ENCODE results near the gene TMEM31.

The TMEM31 gene

DNA sequence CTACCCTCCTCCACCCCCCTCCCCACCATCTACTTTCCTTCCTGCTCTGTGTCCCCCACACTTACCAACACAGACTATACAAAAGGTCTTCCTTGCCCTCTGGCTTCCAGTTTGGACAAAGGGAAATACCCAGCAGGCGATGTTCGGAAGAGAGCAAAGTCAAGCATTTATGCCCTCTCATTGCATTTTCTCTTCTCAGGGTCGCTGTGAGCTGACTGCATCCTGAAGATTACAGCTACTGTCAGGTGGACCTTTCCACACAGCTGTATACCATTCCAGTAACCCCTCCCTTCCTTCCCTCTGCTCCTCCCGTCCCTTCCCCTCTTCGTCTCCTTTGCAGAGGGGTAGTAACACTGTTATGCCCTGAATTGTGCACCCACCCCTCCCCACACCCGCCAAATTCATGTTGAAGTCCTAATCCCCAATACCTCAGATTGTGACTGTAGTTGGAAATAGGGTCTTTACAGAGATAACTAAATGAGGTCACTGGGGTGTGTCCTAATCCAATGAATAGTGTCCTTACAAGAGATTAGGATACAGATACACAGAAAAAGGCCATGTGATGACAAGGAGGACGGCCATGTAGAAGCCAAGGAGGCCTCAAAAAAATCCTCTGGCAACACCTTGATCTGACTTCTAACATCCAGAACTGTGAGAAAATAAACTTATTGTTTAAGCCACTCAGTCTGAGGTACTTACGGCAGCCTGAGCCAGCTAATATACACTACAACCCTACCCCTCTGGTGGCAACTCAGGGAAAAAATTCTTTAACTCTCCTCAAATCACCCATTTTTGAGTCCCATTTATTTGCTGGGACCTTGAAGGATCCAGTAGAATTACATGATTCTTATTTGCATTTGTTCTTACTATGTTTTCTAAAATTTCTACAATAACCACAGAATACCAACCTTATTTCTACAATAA, 35.9 kb upstream of the TMEM31 start:
- no peak overlapping the region for H2BK12ac ChIP-seq (ENCODE audit: low read length in 2 of 2)
- no peaks in the 10 kb centered on the region for H3K9me3 ChIP-seq (ENCODE audit: control insufficient read depth, low read length)
- H3K23ac ChIP-seq (ENCODE audit: low read length in 2 of 2): no peak overlapping the region
- H4K91ac ChIP-seq (ENCODE audit: low read length): no peak overlapping the region
- H3K18ac ChIP-seq (ENCODE audit: low read depth in 1 of 2, low read length in 2 of 2): no peak overlapping the region
- DNase-seq: no peak
- no peak overlapping the region for H3K4ac ChIP-seq (ENCODE audit: low read depth in 1 of 2, low read length in 2 of 2)
- H2BK5ac ChIP-seq (ENCODE audit: low read depth, low read length, poor library complexity, severe bottlenecking): no peak overlapping the region
- H3K4me2 ChIP-seq (ENCODE audit: low read length, poor library complexity, severe bottlenecking): no peak overlapping the region
- H2AK5ac ChIP-seq (ENCODE audit: low read length, severe bottlenecking): no peak overlapping the region
- peaks cover 8 to 47% of the 10 kb centered on the region in 2 experiments for H3K36me3 ChIP-seq (ENCODE audit: control insufficient read depth in 1 of 2, insufficient read depth in 2 of 2, low read depth in 1 of 2, low read length in 2 of 2)
- 78% methylated on average over 5 of the region's 8 CpGs for WGBS
- H3K4me3 ChIP-seq (ENCODE audit: insufficient read depth in 1 of 2, low read depth in 1 of 2, low read length in 2 of 2): no peak overlapping the region
- H3K79me1 ChIP-seq (replicated peaks; ENCODE audit: low read length, poor library complexity, severe bottlenecking): no peaks in the 10 kb centered on the region
- no peak overlapping the region for H3K9ac ChIP-seq (ENCODE audit: low read length)
- H3K14ac ChIP-seq (ENCODE audit: low read length in 2 of 2): no peak overlapping the region
- H3K4me1 ChIP-seq (ENCODE audit: control insufficient read depth, insufficient read depth, low read depth, low read length): no peaks in the 10 kb centered on the region
- H4K8ac ChIP-seq (ENCODE audit: low read length): no peak overlapping the region
- no peak overlapping the region for H3K27ac ChIP-seq (ENCODE audit: low read length, poor library complexity, severe bottlenecking)
- H2BK15ac ChIP-seq (ENCODE audit: low read depth, poor library complexity, severe bottlenecking): no peak overlapping the region
- H3K27me3 ChIP-seq (ENCODE audit: control insufficient read depth in 1 of 2, insufficient read depth in 1 of 2, low read length in 2 of 2): peaks cover 0 to 18% of the 10 kb centered on the region in 2 experiments
- H2AFZ ChIP-seq (ENCODE audit: low read depth, low read length): no peak overlapping the region
- H2BK120ac ChIP-seq (ENCODE audit: low read depth, low read length): no peak overlapping the region

- Histone ChIP-seq H3K27me3 (ENCODE audit: control insufficient read depth in 1 of 2, insufficient read depth in 1 of 2, low read length in 2 of 2) (peaks cover 0 to 22% of the 10 kb centered on the region in 2 experiments), H2AK5ac (ENCODE audit: low read length, severe bottlenecking) (no peak overlapping the region), H3K36me3 (ENCODE audit: control insufficient read depth in 1 of 2, insufficient read depth in 2 of 2, low read depth in 1 of 2, low read length in 2 of 2) (peaks cover 10 to 77% of the 10 kb centered on the region in 2 experiments), H3K4me3 (ENCODE audit: insufficient read depth in 1 of 2, low read depth in 1 of 2, low read length in 2 of 2) (no peak overlapping the region), H3K4me1 (ENCODE audit: control insufficient read depth, insufficient read depth, low read depth, low read length) (no peaks in the 10 kb centered on the region), H2BK120ac (ENCODE audit: low read depth, low read length) (no peak overlapping the region), H4K8ac (ENCODE audit: low read length) (no peak overlapping the region), H3K4ac (ENCODE audit: low read depth in 1 of 2, low read length in 2 of 2) (no peak overlapping the region), H3K79me1 (replicated peaks; ENCODE audit: low read length, poor library complexity, severe bottlenecking) (no peaks in the 10 kb centered on the region), H3K23ac (ENCODE audit: low read length in 2 of 2) (no peak overlapping the region), H3K9ac (ENCODE audit: low read length) (peak overlapping the region; percentile 19), H2AFZ (ENCODE audit: low read depth, low read length) (no peak overlapping the region), H3K9me3 (ENCODE audit: control insufficient read depth, low read length) (no peaks in the 10 kb centered on the region), H4K91ac (ENCODE audit: low read length) (no peak overlapping the region), H2BK5ac (ENCODE audit: low read depth, low read length, poor library complexity, severe bottlenecking) (no peak overlapping the region), H3K14ac (ENCODE audit: low read length in 2 of 2) (no peak overlapping the region), H3K27ac (ENCODE audit: low read length, poor library complexity, severe bottlenecking) (peak overlapping the region; percentile 62), H2BK15ac (ENCODE audit: low read depth, poor library complexity, severe bottlenecking) (no peak overlapping the region), H3K18ac (ENCODE audit: low read depth in 1 of 2, low read length in 2 of 2) (no peak overlapping the region), H2BK12ac (ENCODE audit: low read length in 2 of 2) (no peak overlapping the region), H3K4me2 (ENCODE audit: low read length, poor library complexity, severe bottlenecking) (no peak overlapping the region)
- 71% methylated on average over 2 of the region's 5 CpGs for WGBS
- peak; percentile 53 for DNase-seq
Observed at GRCh38 chrX:103678199-103678993, 32.3 kb upstream of the TMEM31 start.

DNA sequence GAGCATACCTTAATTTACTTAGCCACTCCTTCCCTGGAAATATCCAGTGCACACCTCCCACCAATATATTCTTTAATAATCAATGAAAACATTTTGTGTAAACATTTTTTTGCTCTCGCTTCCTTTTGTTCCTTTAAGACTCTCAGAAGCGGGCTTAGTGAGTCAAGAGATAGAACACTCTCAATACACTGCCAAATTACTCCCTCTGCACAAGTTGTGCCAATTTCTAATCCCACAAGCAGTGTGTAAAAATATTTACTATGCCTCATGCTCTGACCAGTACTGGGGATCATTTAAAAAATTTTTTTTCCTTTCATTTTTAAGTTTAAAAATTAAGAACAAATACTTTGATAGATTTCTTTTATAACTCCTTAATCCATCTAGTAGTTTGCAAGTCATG, 29.3 kb upstream of the TMEM31 start:
- H3K23ac ChIP-seq (ENCODE audit: low read length in 2 of 2): no peak overlapping the region
- H3K36me3 ChIP-seq (ENCODE audit: control insufficient read depth in 1 of 2, insufficient read depth in 2 of 2, low read depth in 1 of 2, low read length in 2 of 2): peaks cover 6 to 75% of the 10 kb centered on the region in 2 experiments
- H2AK5ac ChIP-seq (ENCODE audit: low read length, severe bottlenecking): no peak overlapping the region
- H2BK12ac ChIP-seq (ENCODE audit: low read length in 2 of 2): no peak overlapping the region
- H2BK5ac ChIP-seq (ENCODE audit: low read depth, low read length, poor library complexity, severe bottlenecking): no peak overlapping the region
- no peak overlapping the region for H3K27ac ChIP-seq (ENCODE audit: low read length, poor library complexity, severe bottlenecking)
- WGBS: 91% methylated on average over 2 of the region's 2 CpGs
- no peak for DNase-seq
- H2BK15ac ChIP-seq (ENCODE audit: low read depth, poor library complexity, severe bottlenecking): no peak overlapping the region
- no peaks in the 10 kb centered on the region for H3K9me3 ChIP-seq (ENCODE audit: control insufficient read depth, low read length)
- H3K9ac ChIP-seq (ENCODE audit: low read length): peak overlapping the region; percentile 55
- no peak overlapping the region for H3K4me3 ChIP-seq (ENCODE audit: insufficient read depth in 1 of 2, low read depth in 1 of 2, low read length in 2 of 2)
- H2AFZ ChIP-seq (ENCODE audit: low read depth, low read length): no peak overlapping the region
- H3K14ac ChIP-seq (ENCODE audit: low read length in 2 of 2): no peak overlapping the region
- no peak overlapping the region for H4K8ac ChIP-seq (ENCODE audit: low read length)
- no peaks in the 10 kb centered on the region for H3K4me1 ChIP-seq (ENCODE audit: control insufficient read depth, insufficient read depth, low read depth, low read length)
- H4K91ac ChIP-seq (ENCODE audit: low read length): no peak overlapping the region
- H3K4me2 ChIP-seq (ENCODE audit: low read length, poor library complexity, severe bottlenecking): no peak overlapping the region
- H3K4ac ChIP-seq (ENCODE audit: low read depth in 1 of 2, low read length in 2 of 2): no peak overlapping the region
- H2BK120ac ChIP-seq (ENCODE audit: low read depth, low read length): no peak overlapping the region
- H3K18ac ChIP-seq (ENCODE audit: low read depth in 1 of 2, low read length in 2 of 2): no peak overlapping the region
- H3K27me3 ChIP-seq (ENCODE audit: control insufficient read depth in 1 of 2, insufficient read depth in 1 of 2, low read length in 2 of 2): peaks cover 0 to 8% of the 10 kb centered on the region in 2 experiments
- H3K79me1 ChIP-seq (replicated peaks; ENCODE audit: low read length, poor library complexity, severe bottlenecking): no peaks in the 10 kb centered on the region

GRCh38 chrX:103685396-103685795, 25.3 kb upstream of the TMEM31 start:
- H3K18ac ChIP-seq (ENCODE audit: low read depth in 1 of 2, low read length in 2 of 2): no peak overlapping the region
- 0% methylated on average over 1 of the region's 5 CpGs for WGBS
- H3K23ac ChIP-seq (ENCODE audit: low read length in 2 of 2): no peak overlapping the region
- no peak overlapping the region for H3K4ac ChIP-seq (ENCODE audit: low read depth in 1 of 2, low read length in 2 of 2)
- no peak overlapping the region for H2BK12ac ChIP-seq (ENCODE audit: low read length in 2 of 2)
- peak overlapping the region; percentile 98 for H3K9ac ChIP-seq (ENCODE audit: low read length)
- no peak overlapping the region for H2AK5ac ChIP-seq (ENCODE audit: low read length, severe bottlenecking)
- H3K14ac ChIP-seq (ENCODE audit: low read length in 2 of 2): no peak overlapping the region
- no peaks in the 10 kb centered on the region for H3K9me3 ChIP-seq (ENCODE audit: control insufficient read depth, low read length)
- peaks cover 0 to 43% of the 10 kb centered on the region in 2 experiments for H3K36me3 ChIP-seq (ENCODE audit: control insufficient read depth in 1 of 2, insufficient read depth in 2 of 2, low read depth in 1 of 2, low read length in 2 of 2)
- no peak overlapping the region for H4K8ac ChIP-seq (ENCODE audit: low read length)
- H2BK15ac ChIP-seq (ENCODE audit: low read depth, poor library complexity, severe bottlenecking): no peak overlapping the region
- peak; percentile 32 for DNase-seq
- no peak overlapping the region for H3K27ac ChIP-seq (ENCODE audit: low read length, poor library complexity, severe bottlenecking)
- no peak overlapping the region for H3K4me2 ChIP-seq (ENCODE audit: low read length, poor library complexity, severe bottlenecking)
- H2BK120ac ChIP-seq (ENCODE audit: low read depth, low read length): no peak overlapping the region
- no peaks in the 10 kb centered on the region for H3K4me1 ChIP-seq (ENCODE audit: control insufficient read depth, insufficient read depth, low read depth, low read length)
- H4K91ac ChIP-seq (ENCODE audit: low read length): no peak overlapping the region
- H3K79me1 ChIP-seq (replicated peaks; ENCODE audit: low read length, poor library complexity, severe bottlenecking): no peaks in the 10 kb centered on the region
- H2AFZ ChIP-seq (ENCODE audit: low read depth, low read length): no peak overlapping the region
- peak overlapping the region in 1 of 2 experiments; percentile 84 for H3K4me3 ChIP-seq (ENCODE audit: insufficient read depth in 1 of 2, low read depth in 1 of 2, low read length in 2 of 2)
- peaks cover 0 to 2% of the 10 kb centered on the region in 2 experiments for H3K27me3 ChIP-seq (ENCODE audit: control insufficient read depth in 1 of 2, insufficient read depth in 1 of 2, low read length in 2 of 2)
- no peak overlapping the region for H2BK5ac ChIP-seq (ENCODE audit: low read depth, low read length, poor library complexity, severe bottlenecking)

All from mesenchymal stem cell (in vitro differentiated cells and primary cell).